PC-3 (cell line): ENCODE measurements around the gene ARNT2.

Experiments
- CTCF ChIP-seq: fragments of 300-600 bp; sonication (generic); conservative IDR thresholded peaks from 2 replicates; pipeline ENCODE4 v1.5.1; 2017; ENCODE audit warnings: antibody characterized with exemption, low read depth, mild to moderate bottlenecking, low read length
- EZH2 ChIP-seq: fragments of 300-600 bp; sonication (generic); IDR thresholded peaks from one replicate; pipeline ENCODE4 v1.6.1; 2017; ENCODE audit warnings: antibody characterized with exemption, mild to moderate bottlenecking, low read length; ENCODE audit not compliant: unreplicated experiment

GRCh38 chr15:80485370-80486164 lies 81.4 kb downstream of the ARNT2 start:
- TF ChIP-seq CTCF, result no peak
- no peak for TF ChIP-seq EZH2
